ENCODE measurements around the gene HOXA10.
A peak's percentile ranks its signal among the peaks of the same experiment; 100 is the strongest.

The HOXA10 gene

DNA sequence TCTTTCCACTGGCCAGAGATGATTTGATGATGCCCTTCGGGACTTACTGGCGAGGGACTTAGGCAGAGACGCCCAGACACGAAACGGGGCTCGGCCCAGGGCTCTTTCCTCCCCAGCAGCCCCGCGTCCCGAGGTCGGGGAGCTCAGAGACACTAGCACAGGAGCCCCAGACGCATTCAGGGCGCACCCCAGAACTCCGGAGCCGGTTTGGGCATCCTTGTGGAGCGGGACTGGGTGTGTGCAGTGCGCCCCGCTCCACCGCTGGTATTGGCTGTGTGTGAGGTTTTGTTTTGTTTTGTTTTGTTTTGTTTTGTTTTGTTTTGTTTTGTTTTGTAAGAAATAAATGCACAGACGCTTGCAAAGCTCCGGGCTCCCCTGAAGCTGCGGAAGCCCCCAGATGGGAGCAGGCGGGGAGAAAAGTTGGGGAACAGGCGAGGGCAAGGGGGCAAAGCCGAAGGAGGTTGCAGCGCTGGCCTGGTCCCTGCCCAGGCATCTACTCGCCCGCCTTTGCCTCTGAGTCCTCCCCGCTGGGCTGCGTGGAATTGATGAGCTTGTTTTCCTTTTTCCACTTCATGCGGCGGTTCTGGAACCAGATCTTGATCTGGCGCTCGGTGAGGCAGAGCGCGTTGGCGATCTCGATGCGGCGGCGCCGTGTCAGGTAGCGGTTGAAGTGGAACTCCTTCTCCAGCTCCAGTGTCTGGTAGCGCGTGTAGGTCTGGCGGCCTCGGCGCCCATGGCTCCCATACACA lies 28.8 kb downstream of the HOXA10 start:
- peak overlapping the region; percentile 99 for H3K27ac Mint-ChIP-seq
- H3K4me1 Mint-ChIP-seq = peaks cover 51% of the 10 kb centered on the region
- H3K36me3 Mint-ChIP-seq (ENCODE audit: low read depth) = peaks cover 95% of the 10 kb centered on the region
- DNase-seq = peak; percentile 49
- TF ChIP-seq, protein P1, sequence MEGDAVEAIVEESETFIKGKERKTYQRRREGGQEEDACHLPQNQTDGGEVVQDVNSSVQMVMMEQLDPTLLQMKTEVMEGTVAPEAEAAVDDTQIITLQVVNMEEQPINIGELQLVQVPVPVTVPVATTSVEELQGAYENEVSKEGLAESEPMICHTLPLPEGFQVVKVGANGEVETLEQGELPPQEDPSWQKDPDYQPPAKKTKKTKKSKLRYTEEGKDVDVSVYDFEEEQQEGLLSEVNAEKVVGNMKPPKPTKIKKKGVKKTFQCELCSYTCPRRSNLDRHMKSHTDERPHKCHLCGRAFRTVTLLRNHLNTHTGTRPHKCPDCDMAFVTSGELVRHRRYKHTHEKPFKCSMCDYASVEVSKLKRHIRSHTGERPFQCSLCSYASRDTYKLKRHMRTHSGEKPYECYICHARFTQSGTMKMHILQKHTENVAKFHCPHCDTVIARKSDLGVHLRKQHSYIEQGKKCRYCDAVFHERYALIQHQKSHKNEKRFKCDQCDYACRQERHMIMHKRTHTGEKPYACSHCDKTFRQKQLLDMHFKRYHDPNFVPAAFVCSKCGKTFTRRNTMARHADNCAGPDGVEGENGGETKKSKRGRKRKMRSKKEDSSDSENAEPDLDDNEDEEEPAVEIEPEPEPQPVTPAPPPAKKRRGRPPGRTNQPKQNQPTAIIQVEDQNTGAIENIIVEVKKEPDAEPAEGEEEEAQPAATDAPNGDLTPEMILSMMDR (IDR thresholded peaks at IDR 0.05) = no peak
- peak overlapping the region; percentile 97 for H3K4me3 Mint-ChIP-seq
- H3K27me3 Mint-ChIP-seq (ENCODE audit: low read depth, poor library complexity) = peaks cover 17% of the 10 kb centered on the region
- H3K9me3 Mint-ChIP-seq = no peaks in the 10 kb centered on the region

DNA sequence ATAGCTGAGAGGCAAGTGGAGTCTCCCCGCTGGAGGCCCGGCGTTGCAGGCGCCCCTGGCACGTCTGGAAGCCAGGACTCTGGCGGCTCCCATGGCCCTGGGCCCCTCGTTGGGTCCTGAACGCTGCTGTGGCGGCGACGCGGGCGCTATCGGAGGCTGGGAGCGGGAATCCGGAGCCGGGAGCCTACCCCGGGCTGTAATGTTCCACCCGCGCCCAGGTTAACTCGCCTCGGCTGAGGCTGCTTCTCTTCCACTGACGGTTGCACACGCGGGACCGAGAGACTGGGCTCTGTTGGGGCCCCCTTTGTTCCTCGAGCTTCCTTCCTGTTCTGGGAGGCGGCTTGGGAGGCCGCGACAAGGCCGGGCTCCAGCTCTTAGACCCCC lies 29.3 kb downstream of the HOXA10 start:
- Mint-ChIP-seq H3K4me1 (peaks cover 51% of the 10 kb centered on the region), H3K4me3 (peak overlapping the region; percentile 97), H3K27ac (peak overlapping the region; percentile 99), H3K36me3 (ENCODE audit: low read depth) (peaks cover 95% of the 10 kb centered on the region), H3K27me3 (ENCODE audit: low read depth, poor library complexity) (peaks cover 17% of the 10 kb centered on the region), H3K9me3 (no peaks in the 10 kb centered on the region)
- DNase-seq = peak; percentile 42
- TF ChIP-seq, protein P1 (IDR thresholded peaks at IDR 0.05) = no peak

DNA sequence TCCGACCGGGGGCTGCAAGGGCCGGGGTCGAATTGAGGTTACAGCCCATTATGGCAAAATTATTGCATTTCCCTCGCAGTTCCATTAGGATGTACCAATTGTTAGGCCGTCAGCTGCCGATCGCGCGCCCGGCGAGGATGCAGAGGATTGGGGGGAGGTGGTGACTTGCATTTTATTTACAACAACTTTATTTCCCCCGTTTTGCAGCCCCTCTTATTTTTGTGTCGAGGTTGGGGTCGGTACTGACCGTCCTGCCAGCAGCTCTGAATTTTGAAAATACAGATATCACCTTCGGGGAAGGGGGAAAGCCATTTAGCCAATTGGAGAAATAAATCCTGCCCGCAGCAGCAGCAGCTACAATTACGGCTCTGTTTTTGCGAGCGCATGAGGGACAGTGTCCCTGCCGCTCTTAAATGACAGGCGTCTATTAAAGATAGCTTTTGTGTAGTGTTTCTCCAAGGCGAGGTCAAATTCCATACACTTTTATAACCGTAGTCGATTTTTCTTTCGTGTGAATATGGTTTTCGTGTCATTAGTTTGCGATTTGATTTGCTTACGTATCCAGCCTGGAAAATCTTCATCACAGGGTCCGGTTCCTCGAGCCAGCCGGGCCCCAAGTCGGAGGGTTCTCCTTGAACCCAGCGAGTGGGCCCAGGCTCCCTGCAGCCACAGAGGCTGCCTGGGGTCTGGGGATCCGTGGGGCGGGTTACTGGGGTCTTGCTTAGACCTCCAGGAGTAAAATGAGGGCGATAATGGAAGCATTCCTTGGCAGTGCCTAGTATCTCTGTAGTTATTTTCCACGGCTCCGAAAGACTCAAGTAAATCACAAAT lies 30.0 kb downstream of the HOXA10 start:
- Mint-ChIP-seq H3K36me3 (ENCODE audit: low read depth) (peaks cover 92% of the 10 kb centered on the region), H3K4me1 (peaks cover 51% of the 10 kb centered on the region), H3K27me3 (ENCODE audit: low read depth, poor library complexity) (peaks cover 17% of the 10 kb centered on the region), H3K9me3 (no peaks in the 10 kb centered on the region), H3K27ac (peak overlapping the region; percentile 99), H3K4me3 (peak overlapping the region; percentile 97)
- TF ChIP-seq, protein P1 (IDR thresholded peaks at IDR 0.05) = peak; percentile 6
- DNase-seq = no peak

DNA sequence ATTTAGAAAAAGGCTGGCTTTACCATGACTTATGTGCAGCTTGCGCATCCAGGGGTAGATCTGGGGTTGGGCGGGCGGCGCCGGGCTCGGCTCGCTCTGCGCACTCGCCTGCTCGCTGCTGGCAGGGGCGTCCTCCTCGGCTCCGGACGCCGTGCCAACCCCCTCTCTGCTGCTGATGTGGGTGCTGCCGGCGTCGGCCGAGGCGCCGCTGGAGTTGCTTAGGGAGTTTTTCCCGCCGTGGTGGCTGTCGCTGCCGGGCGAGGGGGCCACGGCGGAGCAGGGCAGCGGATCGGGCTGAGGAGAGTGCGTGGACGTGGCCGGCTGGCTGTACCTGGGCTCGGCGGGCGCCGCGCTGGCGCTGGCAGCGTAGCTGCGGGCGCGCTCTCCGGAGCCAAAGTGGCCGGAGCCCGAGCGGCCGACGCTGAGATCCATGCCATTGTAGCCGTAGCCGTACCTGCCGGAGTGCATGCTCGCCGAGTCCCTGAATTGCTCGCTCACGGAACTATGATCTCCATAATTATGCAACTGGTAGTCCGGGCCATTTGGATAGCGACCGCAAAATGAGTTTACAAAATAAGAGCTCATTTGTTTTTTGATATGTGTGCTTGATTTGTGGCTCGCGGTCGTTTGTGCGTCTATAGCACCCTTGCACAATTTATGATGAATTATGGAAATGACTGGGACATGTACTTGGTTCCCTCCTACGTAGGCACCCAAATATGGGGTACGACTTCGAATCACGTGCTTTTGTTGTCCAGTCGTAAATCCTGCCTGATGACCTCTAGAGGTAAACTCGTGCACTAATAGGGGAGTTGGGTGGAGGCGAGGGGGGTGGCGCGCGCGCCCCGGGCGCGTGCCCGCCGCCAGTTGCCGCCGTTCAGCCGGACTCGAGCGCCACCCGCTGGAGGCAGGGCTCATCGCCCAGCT lies 30.8 kb downstream of the HOXA10 start, which contains the start of gene HOXA5:
TSS of gene HOXA5 (minus strand) at position 659 of the 927 bp plus-strand sequence. CDS start at position 585, 74 bp downstream.
- H3K27ac Mint-ChIP-seq = peak within 1 kb of the TSS; percentile 100
- H3K4me3 Mint-ChIP-seq = peak within 1 kb of the TSS; percentile 97
- H3K4me1 Mint-ChIP-seq = peaks cover 59% of the 10 kb centered on the region
- peak; percentile 92 for DNase-seq
- H3K27me3 Mint-ChIP-seq (ENCODE audit: low read depth, poor library complexity) = peaks cover 21% of the 10 kb centered on the region
- H3K36me3 Mint-ChIP-seq (ENCODE audit: low read depth) = peaks cover 91% of the 10 kb centered on the region
- H3K9me3 Mint-ChIP-seq = no peaks in the 10 kb centered on the region
- TF ChIP-seq, protein P1 (IDR thresholded peaks at IDR 0.05) = peak; percentile 90

GRCh38 chr7:27142580-27143022 lies 31.5 kb downstream of the HOXA10 start:
- no peak for DNase-seq
- Mint-ChIP-seq H3K9me3 (no peaks in the 10 kb centered on the region), H3K36me3 (ENCODE audit: low read depth) (peaks cover 91% of the 10 kb centered on the region), H3K27ac (peak overlapping the region; percentile 100), H3K4me1 (peaks cover 66% of the 10 kb centered on the region), H3K27me3 (ENCODE audit: low read depth, poor library complexity) (peaks cover 21% of the 10 kb centered on the region), H3K4me3 (peak overlapping the region; percentile 97)
- TF ChIP-seq, protein P1 (IDR thresholded peaks at IDR 0.05) = no peak

Measured in nephron progenitor cell (in vitro differentiated cells).